Activated naive CD8-positive, alpha-beta T cell (primary cell): ENCODE measurements around the gene ELAVL3.
"Not testable (repeated sequence)": the region's sequence is repeated elsewhere in the genome, so short reads cannot be mapped to it uniquely, and the experiment has no call there.

Source experiments
- H3K27ac Mint-ChIP-seq: one replicate; pipeline ENCODE4 v1.8.0; 2021; ENCODE audit warnings: mixed read lengths
- H3K27me3 Mint-ChIP-seq: one replicate; pipeline ENCODE4 v1.8.0; 2021; ENCODE audit warnings: mixed read lengths
- H3K36me3 Mint-ChIP-seq: one replicate; pipeline ENCODE4 v1.8.0; 2021; ENCODE audit warnings: mixed read lengths
- H3K4me1 Mint-ChIP-seq: one replicate; pipeline ENCODE4 v1.8.0; 2021; ENCODE audit warnings: low read depth, mixed read lengths
- H3K4me3 Mint-ChIP-seq: one replicate; pipeline ENCODE4 v1.8.0; 2021; ENCODE audit warnings: mild to moderate bottlenecking, mixed read lengths
- H3K9me3 Mint-ChIP-seq: one replicate; pipeline ENCODE4 v1.8.0; 2021; ENCODE audit warnings: low read depth, mixed read lengths

Gene ELAVL3

GRCh38 chr19:11420429-11421370 is 60.1 kb downstream of the ELAVL3 start:
- Mint-ChIP-seq H3K36me3 (no peaks in the 10 kb centered on the region), H3K4me3 (peak overlapping the region; percentile 54), H3K27me3 (peaks cover 18% of the 10 kb centered on the region), H3K27ac (no peak overlapping the region), H3K9me3 (no peaks in the 10 kb centered on the region), H3K4me1 (peaks cover 40% of the 10 kb centered on the region)

- H3K4me1 Mint-ChIP-seq = peaks cover 38% of the 10 kb centered on the region
- no peak within 1 kb of the TSS for H3K4me3 Mint-ChIP-seq
- no peaks in the 10 kb centered on the region for H3K36me3 Mint-ChIP-seq
- H3K27me3 Mint-ChIP-seq = peaks cover 20% of the 10 kb centered on the region
- no peaks in the 10 kb centered on the region for H3K9me3 Mint-ChIP-seq
- no peak within 1 kb of the TSS for H3K27ac Mint-ChIP-seq
Measured at GRCh38 chr19:11418549-11419506, 62.0 kb downstream of the ELAVL3 start, which contains the start of gene RGL3. Gene RGL3, minus strand, starts transcription at chr19:11419314. Its CDS starts 36 bp downstream, at chr19:11419278.

- Mint-ChIP-seq H3K4me1 (peaks cover 33% of the 10 kb centered on the region), H3K27me3 (peaks cover 15% of the 10 kb centered on the region), H3K36me3 (no peaks in the 10 kb centered on the region), H3K4me3 (no peak overlapping the region), H3K9me3 (no peaks in the 10 kb centered on the region), H3K27ac (no peak overlapping the region)
Measured at GRCh38 chr19:11418094-11418548, 62.7 kb downstream of the ELAVL3 start.

- Mint-ChIP-seq H3K4me1 (peaks cover 20% of the 10 kb centered on the region), H3K27ac (no peak overlapping the region), H3K36me3 (no peaks in the 10 kb centered on the region), H3K9me3 (no peaks in the 10 kb centered on the region), H3K4me3 (no peak overlapping the region), H3K27me3 (peaks cover 12% of the 10 kb centered on the region)
Measured at GRCh38 chr19:11416346-11417052, 64.3 kb downstream of the ELAVL3 start.

- Mint-ChIP-seq H3K4me3 (no peak overlapping the region), H3K27ac (no peak overlapping the region), H3K27me3 (peaks cover 7% of the 10 kb centered on the region), H3K4me1 (peaks cover 8% of the 10 kb centered on the region), H3K36me3 (no peaks in the 10 kb centered on the region), H3K9me3 (no peaks in the 10 kb centered on the region)
Measured at GRCh38 chr19:11414544-11414943, 66.3 kb downstream of the ELAVL3 start.

- no peaks in the 10 kb centered on the region for H3K9me3 Mint-ChIP-seq
- H3K27me3 Mint-ChIP-seq = peaks cover 14% of the 10 kb centered on the region
- no peaks in the 10 kb centered on the region for H3K36me3 Mint-ChIP-seq
- H3K27ac Mint-ChIP-seq = no peak overlapping the region
- no peak overlapping the region for H3K4me3 Mint-ChIP-seq
- H3K4me1 Mint-ChIP-seq = no peaks in the 10 kb centered on the region
Measured at GRCh38 chr19:11410682-11411081, 70.2 kb downstream of the ELAVL3 start.

- H3K27ac Mint-ChIP-seq = no peak overlapping the region
- H3K36me3 Mint-ChIP-seq = no peaks in the 10 kb centered on the region
- H3K4me3 Mint-ChIP-seq = no peak overlapping the region
- H3K27me3 Mint-ChIP-seq = peaks cover 11% of the 10 kb centered on the region
- H3K4me1 Mint-ChIP-seq = no peaks in the 10 kb centered on the region
- no peaks in the 10 kb centered on the region for H3K9me3 Mint-ChIP-seq
Measured at GRCh38 chr19:11408591-11408990, 72.3 kb downstream of the ELAVL3 start.

GRCh38 chr19:11406703-11407236 is 74.1 kb downstream of the ELAVL3 start:
- peaks cover 11% of the 10 kb centered on the region for H3K27me3 Mint-ChIP-seq
- not testable (repeated sequence) for H3K27ac Mint-ChIP-seq, H3K4me3 Mint-ChIP-seq, H3K36me3 Mint-ChIP-seq, H3K4me1 Mint-ChIP-seq, H3K9me3 Mint-ChIP-seq

- Mint-ChIP-seq H3K27ac (no peak overlapping the region), H3K36me3 (no peaks in the 10 kb centered on the region), H3K4me1 (no peaks in the 10 kb centered on the region), H3K4me3 (no peak overlapping the region), H3K9me3 (no peaks in the 10 kb centered on the region), H3K27me3 (peaks cover 10% of the 10 kb centered on the region)
Measured at GRCh38 chr19:11405846-11406643, 74.8 kb downstream of the ELAVL3 start.

- Mint-ChIP-seq H3K27ac (no peak overlapping the region), H3K4me1 (no peaks in the 10 kb centered on the region), H3K9me3 (no peaks in the 10 kb centered on the region), H3K27me3 (peaks cover 7% of the 10 kb centered on the region), H3K4me3 (no peak overlapping the region), H3K36me3 (no peaks in the 10 kb centered on the region)
Measured at GRCh38 chr19:11404588-11405222, 76.1 kb downstream of the ELAVL3 start.

GRCh38 chr19:11401808-11402543 is 78.9 kb downstream of the ELAVL3 start:
- Mint-ChIP-seq H3K36me3 (no peaks in the 10 kb centered on the region), H3K4me3 (no peak overlapping the region), H3K9me3 (no peaks in the 10 kb centered on the region), H3K27ac (no peak overlapping the region), H3K27me3 (peaks cover 2% of the 10 kb centered on the region), H3K4me1 (no peaks in the 10 kb centered on the region)
